HepG2 (cell line): ENCODE results near the gene COMMD3. TPM values are rescaled to one million over a fixed set of nuclear protein-coding genes. Genes with fewer than 3 reads are reported as not detected.

Experiments
- ARNTL ChIP-seq: sonication (generic); formaldehyde crosslinking; IDR thresholded peaks from 2 replicates; pipeline ENCODE4 v1.4.0; 2020; ENCODE audit warnings: mild to moderate bottlenecking, missing genetic modification reagents
- ATF5 ChIP-seq: sonication (generic); formaldehyde crosslinking; IDR thresholded peaks from 2 replicates; pipeline ENCODE4 v1.4.0; 2020; ENCODE audit warnings: mild to moderate bottlenecking, low read depth, missing genetic modification reagents
- CENPBD1 ChIP-seq: sonication (generic); formaldehyde crosslinking; IDR thresholded peaks from 2 replicates; pipeline ENCODE4 v1.8.0; 2022; ENCODE audit warnings: missing genetic modification reagents, low read depth, mild to moderate bottlenecking, borderline replicate concordance
- GPBP1L1 ChIP-seq: sonication (generic); formaldehyde crosslinking; IDR thresholded peaks from 2 replicates; pipeline ENCODE4 v1.5.0; 2020; ENCODE audit warnings: mild to moderate bottlenecking, missing genetic modification reagents
- GTF2F1 ChIP-seq: fragments of 150-350 bp; IDR thresholded peaks from 2 replicates; pipeline ENCODE4 v1.6.1; 2014; ENCODE audit warnings: low read length
- IRF9 ChIP-seq: sonication (generic); formaldehyde crosslinking; IDR thresholded peaks from 2 replicates; pipeline ENCODE4 v1.8.0; 2022; ENCODE audit warnings: missing genetic modification reagents, mild to moderate bottlenecking, borderline replicate concordance
- KDM6A ChIP-seq: IDR thresholded peaks from 2 replicates; pipeline ENCODE4 v1.6.1; 2016; ENCODE audit warnings: low read depth
- MAZ ChIP-seq, 2 experiments: sonication (generic) in 1 of 2; formaldehyde crosslinking in 1 of 2; IDR thresholded peaks; 2 replicates each; pipeline versions ENCODE4 v1.5.0 to v1.6.1; 2012 to 2020; ENCODE audit warnings: low read depth in 2 of 2, mild to moderate bottlenecking in 2 of 2, borderline replicate concordance in 1 of 2, improper control_type of control experiment in 1 of 2, low read length in 1 of 2, missing genetic modification reagents in 1 of 2, moderate library complexity in 1 of 2
- NFYB ChIP-seq: sonication (generic); formaldehyde crosslinking; IDR thresholded peaks from 2 replicates; pipeline ENCODE4 v1.4.0; 2020; ENCODE audit warnings: missing genetic modification reagents
- PAF1 ChIP-seq: IDR thresholded peaks from 2 replicates; pipeline ENCODE4 v1.6.1; 2016; ENCODE audit warnings: missing genetic modification reagents, missing compliant biosample characterization
- PLRG1 ChIP-seq: fragments of 450-650 bp; conservative IDR thresholded peaks from 2 replicates; pipeline ENCODE4 v1.6.1; 2016
- SALL2 ChIP-seq: sonication (generic); formaldehyde crosslinking; IDR thresholded peaks from 2 replicates; pipeline ENCODE4 v1.8.1; 2023; ENCODE audit warnings: mild to moderate bottlenecking, missing genetic modification reagents, inconsistent platforms
- ZBTB14 ChIP-seq: sonication (generic); formaldehyde crosslinking; IDR thresholded peaks from 2 replicates; pipeline ENCODE4 v1.4.0; 2020; ENCODE audit warnings: missing genetic modification reagents
- ZNF503 ChIP-seq: sonication (generic); formaldehyde crosslinking; IDR thresholded peaks from 2 replicates; pipeline ENCODE4 v1.4.0; 2020; ENCODE audit warnings: missing genetic modification reagents
- ZNF567 ChIP-seq: sonication (generic); formaldehyde crosslinking; IDR thresholded peaks from 2 replicates; pipeline ENCODE4 v1.8.1; 2023; ENCODE audit warnings: mild to moderate bottlenecking, missing genetic modification reagents, borderline replicate concordance
- ZNF674 ChIP-seq: sonication (generic); formaldehyde crosslinking; IDR thresholded peaks from 2 replicates; pipeline ENCODE4 v1.5.0; 2020; ENCODE audit warnings: low read depth, mild to moderate bottlenecking, missing genetic modification reagents
- ZNF777 ChIP-seq: sonication (generic); formaldehyde crosslinking; IDR thresholded peaks from 2 replicates; pipeline ENCODE4 v1.4.0; 2020; ENCODE audit warnings: missing genetic modification reagents
- ZXDC ChIP-seq: sonication (generic); formaldehyde crosslinking; IDR thresholded peaks from 2 replicates; pipeline ENCODE4 v1.5.0; 2020; ENCODE audit warnings: mild to moderate bottlenecking, missing genetic modification reagents
- polyA plus RNA-seq, 8 experiments: library from polyadenylated mRNA; depleted of rRNA in 3 of 8; stranded (reverse) in 7 of 8; unstranded in 1 of 8; fragments of >200 nt; fragmentation: Illumina TruSeq in 4 of 8; extraction: Trizol in 4 of 8; gene quantifications; 2 replicates each; pipeline versions ENCODE4 v1.2.1 to v1.2.3, GENCODE V29; 2011 to 2016; ENCODE audit warnings: low read depth in 4 of 8, missing spikeins in 1 of 8, mixed read lengths in 1 of 8; ENCODE audit not compliant: insufficient read depth in 1 of 8
- total RNA-seq, 5 experiments: library from RNA; depleted of rRNA; stranded (reverse); fragments of >200 nt; fragmentation: Illumina TruSeq; extraction: Trizol; gene quantifications; 2 replicates each; pipeline ENCODE4 v1.2.3, GENCODE V29; 2016; ENCODE audit warnings: low read depth in 1 of 5

The COMMD3 gene
- total and polyA plus RNA-seq, 2 of the 13 experiments (the other 11 are each of a cell fraction or from before 2014, with no cell fraction given), result 38.7 to 54.4 TPM

- TF ChIP-seq GTF2F1, result no peak
- TF ChIP-seq ZNF567 (CRISPR knock-in tag), result no peak
- no peak for TF ChIP-seq PAF1 (CRISPR knock-in tag)
- TF ChIP-seq ZNF503 (CRISPR knock-in tag), result peak; percentile 48; the same call in 1 of the 2 replicates
- TF ChIP-seq ZNF777 (CRISPR knock-in tag), result peak; percentile 75
- TF ChIP-seq MAZ (IDR thresholded peaks at IDR 0.05; ENCODE audit: borderline replicate concordance, low read depth, low read length), result no peak
- peak; percentile 72 for TF ChIP-seq MAZ (CRISPR knock-in tag; IDR thresholded peaks at IDR 0.05; ENCODE audit: low read depth)
- TF ChIP-seq CENPBD1 (CRISPR knock-in tag), result no peak
- no peak for TF ChIP-seq SALL2 (CRISPR knock-in tag)
- TF ChIP-seq ZBTB14 (CRISPR knock-in tag), result peak; percentile 60; the same call in 1 of the 2 replicates
- no peak for TF ChIP-seq KDM6A
- no peak for TF ChIP-seq GPBP1L1 (CRISPR knock-in tag)
- no peak for TF ChIP-seq ARNTL (CRISPR knock-in tag)
- 0 out of 2 replicates have a peak, but pooled peaks have one; percentile 11 for TF ChIP-seq NFYB (CRISPR knock-in tag)
- peak; percentile 65; the same call in 1 of the 2 replicates for TF ChIP-seq IRF9
- TF ChIP-seq ATF5 (CRISPR knock-in tag), result 0 out of 2 replicates have a peak, but pooled peaks have one; percentile 38
- no peak for TF ChIP-seq PLRG1
- no peak for TF ChIP-seq ZXDC (CRISPR knock-in tag)
- TF ChIP-seq ZNF674, result no peak
These were observed 24.4 kb downstream of the COMMD3 start (continued) for GRCh38 chr10:22340329-22341189.
